ENCODE data around the gene KRTAP26-1. TPM values are rescaled to one million over a fixed set of nuclear protein-coding genes. Genes with fewer than 3 reads are reported as not detected.
A peak's percentile ranks its signal among the peaks of the same experiment; 100 is the strongest.

The KRTAP26-1 gene
- total RNA-seq, 1 donor from 2014 or later, result not detected

DNA sequence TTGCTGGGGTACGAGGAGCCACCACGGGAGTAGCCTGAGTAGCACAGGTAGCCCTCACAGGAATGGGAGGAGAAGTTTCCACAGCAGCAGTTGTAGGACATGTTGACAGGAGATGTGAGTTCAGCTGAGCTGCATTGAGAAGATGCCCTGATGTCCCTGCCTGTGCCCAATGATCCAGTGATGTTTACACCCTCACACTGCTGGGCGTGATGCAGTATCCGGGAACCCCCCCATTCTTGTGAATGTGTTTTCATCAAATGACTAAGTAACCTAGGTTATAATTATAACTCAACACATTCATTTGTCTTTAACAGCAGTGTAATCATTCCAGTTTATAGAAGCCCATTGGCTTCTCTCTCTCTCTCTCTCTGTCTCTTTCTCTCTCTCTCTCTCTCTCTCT is 28.4 kb upstream of the KRTAP26-1 start, which contains the start of gene KRTAP23-1:
Gene KRTAP23-1, minus strand, starts transcription at position 101 of the 400 bp plus-strand sequence. Its CDS starts 0 bp downstream, at position 101.
- H3K27me3 ChIP-seq, result no peaks in the 10 kb centered on the region
- no peak for DNase-seq (ENCODE audit: extremely low spot score in 2 of 2)
- H3K9me3 ChIP-seq, result no peaks in the 10 kb centered on the region
- no peak within 1 kb of the TSS for H3K4me3 ChIP-seq
- H3K36me3 ChIP-seq, result no peaks in the 10 kb centered on the region
- H3K4me1 ChIP-seq, result no peaks in the 10 kb centered on the region
- TF ChIP-seq POLR2AphosphoS5 (IDR thresholded peaks at IDR 0.05; ENCODE audit: insufficient read depth in 1 of 2, low read depth in 1 of 2), result no peak
- TF ChIP-seq, protein P1, sequence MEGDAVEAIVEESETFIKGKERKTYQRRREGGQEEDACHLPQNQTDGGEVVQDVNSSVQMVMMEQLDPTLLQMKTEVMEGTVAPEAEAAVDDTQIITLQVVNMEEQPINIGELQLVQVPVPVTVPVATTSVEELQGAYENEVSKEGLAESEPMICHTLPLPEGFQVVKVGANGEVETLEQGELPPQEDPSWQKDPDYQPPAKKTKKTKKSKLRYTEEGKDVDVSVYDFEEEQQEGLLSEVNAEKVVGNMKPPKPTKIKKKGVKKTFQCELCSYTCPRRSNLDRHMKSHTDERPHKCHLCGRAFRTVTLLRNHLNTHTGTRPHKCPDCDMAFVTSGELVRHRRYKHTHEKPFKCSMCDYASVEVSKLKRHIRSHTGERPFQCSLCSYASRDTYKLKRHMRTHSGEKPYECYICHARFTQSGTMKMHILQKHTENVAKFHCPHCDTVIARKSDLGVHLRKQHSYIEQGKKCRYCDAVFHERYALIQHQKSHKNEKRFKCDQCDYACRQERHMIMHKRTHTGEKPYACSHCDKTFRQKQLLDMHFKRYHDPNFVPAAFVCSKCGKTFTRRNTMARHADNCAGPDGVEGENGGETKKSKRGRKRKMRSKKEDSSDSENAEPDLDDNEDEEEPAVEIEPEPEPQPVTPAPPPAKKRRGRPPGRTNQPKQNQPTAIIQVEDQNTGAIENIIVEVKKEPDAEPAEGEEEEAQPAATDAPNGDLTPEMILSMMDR (IDR thresholded peaks at IDR 0.05), result no peak
- no peak for TF ChIP-seq POLR2A (IDR thresholded peaks at IDR 0.05)
- no peak within 1 kb of the TSS for H3K27ac ChIP-seq
- intact Hi-C loops (cut with DNase I), result no loop called here

DNA sequence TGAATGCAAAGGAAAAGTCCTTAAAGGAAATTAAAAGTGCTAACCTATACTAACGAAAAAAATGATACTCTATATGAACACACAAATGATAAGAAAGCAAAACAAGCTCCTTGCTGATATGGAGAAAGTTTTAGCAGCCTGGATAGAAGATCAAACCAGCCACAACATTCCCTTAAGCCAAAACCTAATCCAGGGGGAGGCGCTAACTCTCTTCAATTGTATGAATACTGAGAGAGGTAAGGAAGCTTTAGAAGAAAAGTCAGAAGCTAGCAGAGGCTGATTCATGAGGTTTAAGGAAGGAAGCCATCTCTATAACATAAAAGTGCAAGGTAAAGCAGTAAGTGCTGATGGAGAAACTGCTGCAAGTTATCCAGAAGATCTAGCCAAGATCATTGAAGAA is 24.9 kb upstream of the KRTAP26-1 start:
- TF ChIP-seq POLR2A (IDR thresholded peaks at IDR 0.05) (no peak), POLR2AphosphoS5 (IDR thresholded peaks at IDR 0.05; ENCODE audit: insufficient read depth in 1 of 2, low read depth in 1 of 2) (no peak)
- TF ChIP-seq, protein P1 (IDR thresholded peaks at IDR 0.05), result no peak
- Histone ChIP-seq H3K4me1 (no peaks in the 10 kb centered on the region), H3K27me3 (no peaks in the 10 kb centered on the region), H3K27ac (no peak overlapping the region), H3K9me3 (no peaks in the 10 kb centered on the region), H3K36me3 (no peaks in the 10 kb centered on the region), H3K4me3 (no peak overlapping the region)
- DNase-seq (ENCODE audit: extremely low spot score in 2 of 2), result no peak
- intact Hi-C loops (cut with DNase I), result no loop called here

DNA sequence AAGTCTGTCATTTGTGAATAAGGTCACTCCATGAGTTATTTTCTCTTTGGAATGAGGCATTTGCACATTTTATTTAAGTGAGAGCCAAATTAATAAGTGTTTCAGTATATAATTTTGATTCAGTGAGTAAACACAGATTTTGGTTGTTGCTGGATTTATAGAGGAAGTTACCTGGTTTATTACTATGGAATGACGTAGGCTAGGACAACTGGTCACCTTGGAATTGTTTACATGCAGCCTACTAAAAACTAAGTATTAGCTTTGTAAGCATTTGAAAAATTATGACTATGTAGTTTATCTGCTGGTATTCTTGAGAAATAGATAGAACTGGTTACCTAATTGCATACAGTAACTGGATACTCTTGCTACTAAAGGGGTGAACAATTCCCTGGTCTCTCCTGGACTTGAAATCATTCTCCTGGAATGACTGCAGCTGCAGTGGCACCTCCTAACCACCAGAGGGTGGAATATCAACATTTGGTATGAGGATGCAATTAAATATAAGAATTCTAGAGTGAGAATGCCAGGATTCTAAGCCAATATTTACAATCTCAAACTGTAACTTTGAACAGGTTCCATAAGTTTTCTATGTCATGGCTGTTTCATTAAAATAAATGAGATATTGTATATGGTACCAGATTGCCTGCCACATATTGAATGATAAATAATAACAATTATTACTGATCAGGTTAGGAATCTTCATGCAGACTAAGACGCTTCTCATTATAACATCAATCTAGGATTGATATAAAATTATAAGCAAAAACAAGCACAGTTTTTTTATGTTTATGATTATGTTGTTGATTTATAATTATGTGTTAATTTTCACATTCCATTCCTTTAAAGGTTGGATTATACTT is 20.8 kb upstream of the KRTAP26-1 start:
- Histone ChIP-seq H3K4me3 (no peak overlapping the region), H3K4me1 (no peaks in the 10 kb centered on the region), H3K27me3 (no peaks in the 10 kb centered on the region), H3K9me3 (no peaks in the 10 kb centered on the region), H3K36me3 (no peaks in the 10 kb centered on the region), H3K27ac (no peak overlapping the region)
- TF ChIP-seq, protein P1 (IDR thresholded peaks at IDR 0.05), result peak in 1 of 3 experiments; percentile 44
- TF ChIP-seq POLR2A (IDR thresholded peaks at IDR 0.05) (no peak), POLR2AphosphoS5 (IDR thresholded peaks at IDR 0.05; ENCODE audit: insufficient read depth in 1 of 2, low read depth in 1 of 2) (no peak)
- DNase-seq (ENCODE audit: extremely low spot score in 2 of 2), result no peak
- intact Hi-C loops (cut with DNase I), result no loop called here

DNA sequence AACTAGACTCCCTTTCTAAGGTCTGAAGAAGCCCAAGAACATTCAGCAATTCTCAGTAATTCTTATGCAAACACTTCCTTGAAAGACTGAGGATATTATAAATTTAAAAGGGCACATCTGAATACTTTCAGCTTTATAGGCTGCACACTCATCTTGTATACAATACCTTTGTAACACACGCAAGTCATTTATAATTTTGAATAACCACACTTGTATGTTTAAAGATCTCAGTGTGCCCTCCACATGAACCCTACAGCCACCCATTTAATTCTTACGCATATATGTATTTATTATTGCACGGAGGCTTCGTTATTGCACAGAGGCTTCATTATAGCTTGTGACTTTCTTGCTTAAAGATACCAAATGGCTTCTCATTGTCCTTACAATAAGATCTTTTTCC is 18.6 kb upstream of the KRTAP26-1 start:
- intact Hi-C loops (cut with DNase I), result no loop called here
- TF ChIP-seq, protein P1 (IDR thresholded peaks at IDR 0.05), result no peak
- no peak for TF ChIP-seq POLR2A (IDR thresholded peaks at IDR 0.05)
- no peak for TF ChIP-seq POLR2AphosphoS5 (IDR thresholded peaks at IDR 0.05; ENCODE audit: insufficient read depth in 1 of 2, low read depth in 1 of 2)
- no peaks in the 10 kb centered on the region for H3K9me3 ChIP-seq
- no peak overlapping the region for H3K27ac ChIP-seq
- H3K4me3 ChIP-seq, result no peak overlapping the region
- DNase-seq (ENCODE audit: extremely low spot score in 2 of 2), result no peak
- H3K4me1 ChIP-seq, result no peaks in the 10 kb centered on the region
- H3K27me3 ChIP-seq, result no peaks in the 10 kb centered on the region
- H3K36me3 ChIP-seq, result no peaks in the 10 kb centered on the region

DNA sequence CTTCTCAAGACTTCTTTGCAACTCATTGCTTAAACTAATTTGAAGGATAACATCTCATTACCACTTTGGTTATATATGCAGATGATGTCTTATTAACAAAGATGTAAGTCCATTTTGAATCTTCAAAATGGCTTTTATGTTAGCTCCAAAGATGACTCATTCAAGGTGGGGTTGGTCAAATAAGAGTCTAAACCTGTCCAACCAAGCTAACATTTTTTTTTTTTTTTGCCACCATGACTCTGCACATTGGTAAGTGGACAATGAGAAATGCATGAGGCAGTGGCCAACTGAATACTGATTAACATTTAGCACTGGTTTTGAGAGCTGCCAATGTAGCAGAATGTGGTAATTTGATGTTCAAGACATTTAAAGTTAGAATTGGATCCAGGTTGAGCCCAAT is 17.7 kb upstream of the KRTAP26-1 start:
- no peaks in the 10 kb centered on the region for H3K27me3 ChIP-seq
- intact Hi-C loops (cut with DNase I), result no loop called here
- no peaks in the 10 kb centered on the region for H3K9me3 ChIP-seq
- no peak overlapping the region for H3K4me3 ChIP-seq
- TF ChIP-seq POLR2AphosphoS5 (IDR thresholded peaks at IDR 0.05; ENCODE audit: insufficient read depth in 1 of 2, low read depth in 1 of 2) (no peak), POLR2A (IDR thresholded peaks at IDR 0.05) (no peak)
- TF ChIP-seq, protein P1 (IDR thresholded peaks at IDR 0.05), result no peak
- no peak overlapping the region for H3K27ac ChIP-seq
- DNase-seq (ENCODE audit: extremely low spot score in 2 of 2), result no peak
- no peaks in the 10 kb centered on the region for H3K4me1 ChIP-seq
- H3K36me3 ChIP-seq, result no peaks in the 10 kb centered on the region
